ENCODE results near the gene FBLN2. TPM values are rescaled to one million over a fixed set of nuclear protein-coding genes. Genes with fewer than 3 reads are reported as not detected.

FBLN2 gene
- polyA plus RNA-seq, 1 of the 3 experiments (the other 2 are of a cell fraction), result 5.2 TPM

DNA sequence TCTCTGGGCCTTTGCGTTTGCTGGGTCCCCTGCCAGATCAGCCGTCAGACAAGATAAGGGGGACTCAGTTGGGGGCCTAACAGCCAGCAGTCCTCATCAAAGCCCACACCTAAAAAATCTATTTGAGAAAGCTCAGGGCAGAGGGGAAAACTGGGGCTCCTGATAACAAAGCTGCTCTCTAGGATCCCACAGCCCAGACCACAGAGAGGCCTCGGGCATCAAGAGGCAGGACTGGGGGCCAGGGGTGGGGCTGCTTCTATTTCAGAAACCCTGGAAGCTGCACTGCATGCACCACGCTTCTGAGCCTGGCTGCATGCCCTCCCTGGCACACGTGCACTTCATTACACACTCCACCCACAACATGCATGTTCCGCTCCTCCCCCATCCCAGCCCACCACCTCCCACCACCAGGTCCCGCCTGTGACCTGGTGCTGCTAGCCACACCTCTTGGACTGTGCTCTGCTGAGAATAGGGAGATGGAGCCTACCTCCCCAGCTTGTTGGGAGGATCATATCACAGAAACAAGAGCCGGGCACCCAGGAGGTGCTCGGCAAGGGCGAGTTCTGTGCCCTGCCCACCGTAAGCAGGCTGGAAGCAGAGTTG lies 26.6 kb downstream of the FBLN2 start:
- Histone ChIP-seq H3K4me2 (no peak overlapping the region), H3K9ac (no peak overlapping the region), H3K4me1 (ENCODE audit: control insufficient read depth in 1 of 2, insufficient read depth in 2 of 2, low read depth in 1 of 2, low read length in 1 of 2) (peaks cover 3 to 74% of the 10 kb centered on the region in 2 experiments; a peak in 2 of 4 replicates), H3K4me3 (ENCODE audit: low read depth in 2 of 2, low read length in 1 of 2) (no peak overlapping the region), H3K9me2 (no peaks in the 10 kb centered on the region), H3K27ac (ENCODE audit: low read depth in 2 of 2, low read length in 1 of 2) (peak overlapping the region in 1 of 2 experiments; percentile 99; a peak in 3 of 4 replicates), H4K20me1 (ENCODE audit: insufficient read depth) (no peaks in the 10 kb centered on the region), H3K9me3 (no peaks in the 10 kb centered on the region), H3K36me3 (replicated peaks in 1 of 2; ENCODE audit: control insufficient read depth in 1 of 2, insufficient read depth in 2 of 2, low read length in 1 of 2) (no peaks in the 10 kb centered on the region), H2AFZ (ENCODE audit: low read depth) (no peak overlapping the region), H3K27me3 (ENCODE audit: insufficient read depth) (no peaks in the 10 kb centered on the region), H3K79me2 (ENCODE audit: insufficient read depth) (no peaks in the 10 kb centered on the region), H3F3A (replicated peaks; ENCODE audit: insufficient read depth) (no peaks in the 10 kb centered on the region)
- peak; percentile 92 for DNase-seq
- ChIA-PET CTCF (interaction anchor here (0.7 to 12.6 kb wide), 6 partner anchors 9 to 80 kb away, joined by 3 to 138 read pairs (median 6); no protein-coding TSS in a partner anchor), POLR2A (interaction anchor here (0.7 to 3.0 kb wide), 7 partner anchors 9 to 79 kb away, joined by 3 to 41 read pairs (median 6); partner anchors contain the start of gene FBLN2)
- peak in 1 of 2 experiments; percentile 72; a peak in 2 of 4 replicates for TF ChIP-seq EP300 (IDR thresholded peaks at IDR 0.05; ENCODE audit: borderline replicate concordance in 1 of 2, low read depth in 1 of 2, low read length in 1 of 2)
- TF ChIP-seq JUND (IDR thresholded peaks at IDR 0.05), result no peak
- no peak for TF ChIP-seq ELF1 (IDR thresholded peaks at IDR 0.05)
- TF ChIP-seq, protein P1, sequence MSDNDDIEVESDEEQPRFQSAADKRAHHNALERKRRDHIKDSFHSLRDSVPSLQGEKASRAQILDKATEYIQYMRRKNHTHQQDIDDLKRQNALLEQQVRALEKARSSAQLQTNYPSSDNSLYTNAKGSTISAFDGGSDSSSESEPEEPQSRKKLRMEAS (IDR thresholded peaks at IDR 0.05; ENCODE audit: low read depth), result no peak
- no peak for TF ChIP-seq GABPA (IDR thresholded peaks at IDR 0.05; ENCODE audit: low read depth)
- peak; percentile 54; the same call in 1 of the 2 replicates for TF ChIP-seq GATA2 (CRISPR knock-in tag; IDR thresholded peaks at IDR 0.05)
- TF ChIP-seq FOXJ3 (CRISPR knock-in tag; IDR thresholded peaks at IDR 0.05), result no peak
- TF ChIP-seq SIN3A (IDR thresholded peaks at IDR 0.05; ENCODE audit: borderline replicate concordance, low read depth, low read length), result no peak
- TF ChIP-seq POLR2AphosphoS5 (IDR thresholded peaks at IDR 0.05; ENCODE audit: low read depth, low read length), result no peak
- no peak for TF ChIP-seq FOSL2 (IDR thresholded peaks at IDR 0.05; ENCODE audit: borderline replicate concordance, low read depth)
- TF ChIP-seq, protein P2, sequence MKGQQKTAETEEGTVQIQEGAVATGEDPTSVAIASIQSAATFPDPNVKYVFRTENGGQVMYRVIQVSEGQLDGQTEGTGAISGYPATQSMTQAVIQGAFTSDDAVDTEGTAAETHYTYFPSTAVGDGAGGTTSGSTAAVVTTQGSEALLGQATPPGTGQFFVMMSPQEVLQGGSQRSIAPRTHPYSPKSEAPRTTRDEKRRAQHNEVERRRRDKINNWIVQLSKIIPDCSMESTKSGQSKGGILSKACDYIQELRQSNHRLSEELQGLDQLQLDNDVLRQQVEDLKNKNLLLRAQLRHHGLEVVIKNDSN (IDR thresholded peaks at IDR 0.05; ENCODE audit: borderline replicate concordance, low read depth), result no peak
- no peak for TF ChIP-seq EZH2phosphoT487 (IDR thresholded peaks at IDR 0.05; ENCODE audit: borderline replicate concordance, low read depth)
- TF ChIP-seq MXI1 (IDR thresholded peaks at IDR 0.05; ENCODE audit: low read depth, low read length), result peak; percentile 96
- peak; percentile 88 for TF ChIP-seq CHD2 (IDR thresholded peaks at IDR 0.05; ENCODE audit: low read length, partially characterized antibody)
- WGBS (ENCODE audit: low lambda C conversion rate), result 70% methylated on average over 11 of the region's 11 CpGs

DNA sequence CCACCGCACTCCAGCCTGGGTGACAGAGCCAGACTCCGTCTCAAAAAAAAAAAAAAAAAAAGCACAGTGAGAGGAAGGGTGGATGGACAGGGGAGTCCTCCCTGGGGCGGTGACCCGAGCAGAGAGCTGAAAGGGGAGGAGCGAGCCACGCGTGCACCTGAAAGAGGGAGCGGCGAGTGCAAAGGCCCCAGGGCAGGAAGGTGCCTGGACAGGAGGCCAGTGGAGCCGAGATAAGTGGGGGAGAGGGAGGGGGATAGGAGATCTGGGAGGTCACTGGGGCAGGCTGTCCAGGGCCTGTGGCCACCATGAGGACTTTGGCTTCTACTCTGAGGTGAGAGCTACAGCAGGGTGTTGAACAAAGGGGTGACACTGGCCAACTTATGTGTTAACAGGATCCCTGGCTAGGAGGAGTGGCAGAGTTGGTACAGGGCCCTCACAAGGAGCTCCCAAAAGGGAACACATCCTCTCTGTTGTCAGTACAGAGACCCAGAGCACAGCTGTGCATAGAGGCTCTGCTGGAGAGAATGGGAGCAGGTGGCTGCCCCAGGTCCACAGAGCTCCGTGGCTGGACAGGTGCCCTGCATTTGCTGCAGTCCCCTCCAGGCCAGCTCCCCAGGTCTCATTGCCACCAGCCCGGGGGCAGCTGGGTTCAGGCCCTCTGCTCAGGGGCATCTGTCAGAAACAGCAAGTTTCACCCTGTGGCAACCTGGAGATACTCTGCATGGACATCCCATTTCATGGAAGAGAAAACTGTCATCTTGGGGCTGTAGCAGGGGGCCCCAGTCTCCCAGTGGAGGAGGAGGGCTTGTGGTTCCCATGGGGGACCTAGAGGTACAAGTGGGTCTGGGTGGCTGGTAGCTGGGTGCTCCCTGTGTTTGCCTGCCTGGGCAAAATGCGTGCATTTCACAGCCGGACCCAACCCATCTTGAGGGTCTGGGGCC lies 28.5 kb downstream of the FBLN2 start:
- no peaks in the 10 kb centered on the region for H3K9me3 ChIP-seq
- 87% methylated on average over 11 of the region's 14 CpGs for WGBS (ENCODE audit: low lambda C conversion rate)
- TF ChIP-seq JUND (IDR thresholded peaks at IDR 0.05) (no peak), MXI1 (IDR thresholded peaks at IDR 0.05; ENCODE audit: low read depth, low read length) (no peak), EZH2phosphoT487 (IDR thresholded peaks at IDR 0.05; ENCODE audit: borderline replicate concordance, low read depth) (no peak), FOXM1 (IDR thresholded peaks at IDR 0.05; ENCODE audit: low read depth) (no peak), ELF1 (IDR thresholded peaks at IDR 0.05) (no peak), TEAD4 (IDR thresholded peaks at IDR 0.05; ENCODE audit: borderline replicate concordance, insufficient read depth) (no peak), NRF1 (IDR thresholded peaks at IDR 0.05; ENCODE audit: low read depth, low read length) (no peak)
- peak overlapping the region in 1 of 2 experiments; percentile 24; a peak in 2 of 4 replicates for H3K27ac ChIP-seq (ENCODE audit: low read depth in 2 of 2, low read length in 1 of 2)
- no peaks in the 10 kb centered on the region for H3K36me3 ChIP-seq (replicated peaks in 1 of 2; ENCODE audit: control insufficient read depth in 1 of 2, insufficient read depth in 2 of 2, low read length in 1 of 2)
- no peaks in the 10 kb centered on the region for H3K79me2 ChIP-seq (ENCODE audit: insufficient read depth)
- DNase-seq, result peak; percentile 16
- H3K4me3 ChIP-seq (ENCODE audit: low read depth in 2 of 2, low read length in 1 of 2), result no peak overlapping the region
- H4K20me1 ChIP-seq (ENCODE audit: insufficient read depth), result no peaks in the 10 kb centered on the region
- no peaks in the 10 kb centered on the region for H3K9me2 ChIP-seq
- POLR2A ChIA-PET, result no interaction called here
- no peak overlapping the region for H3K4me2 ChIP-seq
- peaks cover 3 to 73% of the 10 kb centered on the region in 2 experiments; a peak in 2 of 4 replicates for H3K4me1 ChIP-seq (ENCODE audit: control insufficient read depth in 1 of 2, insufficient read depth in 2 of 2, low read depth in 1 of 2, low read length in 1 of 2)
- CTCF ChIA-PET, result interaction anchor here (0.8 to 12.6 kb wide), 4 partner anchors 12 to 82 kb away, joined by 3 to 138 read pairs (median 5); no protein-coding TSS in a partner anchor
- no peak overlapping the region for H2AFZ ChIP-seq (ENCODE audit: low read depth)
- H3K27me3 ChIP-seq (ENCODE audit: insufficient read depth), result no peaks in the 10 kb centered on the region
- H3K9ac ChIP-seq, result no peak overlapping the region
- H3F3A ChIP-seq (replicated peaks; ENCODE audit: insufficient read depth), result no peaks in the 10 kb centered on the region

All from SK-N-SH (cell line).